ENCODE data around the gene CPVL.
"Not testable (repeated sequence)": the region's sequence is repeated elsewhere in the genome, so short reads cannot be mapped to it uniquely, and the experiment has no call there.

The CPVL gene

DNA sequence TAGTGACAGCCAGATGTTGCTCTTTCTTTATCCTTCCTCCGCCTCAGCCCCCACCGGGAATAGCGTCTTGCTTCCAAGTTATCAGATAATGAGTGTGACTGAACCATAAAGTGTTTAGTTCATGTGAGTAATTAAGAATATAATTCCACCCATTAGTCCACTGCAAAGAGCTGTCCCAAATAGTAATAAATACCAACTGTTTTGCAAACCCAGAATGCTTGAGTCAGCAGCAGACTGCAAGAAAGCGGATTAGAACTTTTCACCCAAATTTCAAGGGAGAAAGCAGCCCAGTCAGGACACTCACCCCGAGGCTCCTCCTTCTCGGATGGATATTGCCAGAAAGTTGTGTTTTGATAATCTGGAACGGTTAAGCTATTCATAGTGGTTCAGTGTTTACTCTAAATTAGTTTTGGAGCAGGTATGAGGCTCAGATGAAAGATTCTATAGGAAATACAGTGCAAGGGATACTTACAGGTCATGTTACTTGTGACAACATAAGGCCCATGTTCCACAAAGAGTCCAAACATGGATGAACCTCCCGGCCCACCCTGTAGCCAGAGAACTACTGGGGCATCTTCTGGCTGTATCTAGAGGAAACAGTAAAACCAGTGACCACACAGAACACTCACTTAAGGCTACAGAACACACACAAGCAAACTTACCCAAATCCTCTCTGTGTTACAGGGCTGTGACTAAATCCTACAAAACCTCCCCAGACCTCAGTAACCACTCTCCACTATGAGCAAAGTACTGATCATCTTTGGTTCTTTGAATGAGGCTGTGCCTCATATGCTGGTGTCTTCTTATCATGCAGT, 50.5 kb downstream of the CPVL start:
- DNase-seq (ENCODE audit: insufficient read length, low spot score) = no peak

GRCh38 chr7:29093091-29093490, 53.2 kb downstream of the CPVL start:
- FAIRE-seq; DNase-seq (ENCODE audit: insufficient read length, low spot score): not testable (repeated sequence)

More for the DNA sequence above, 50.5 kb downstream of the CPVL start:
- FAIRE-seq = no peak

DNA sequence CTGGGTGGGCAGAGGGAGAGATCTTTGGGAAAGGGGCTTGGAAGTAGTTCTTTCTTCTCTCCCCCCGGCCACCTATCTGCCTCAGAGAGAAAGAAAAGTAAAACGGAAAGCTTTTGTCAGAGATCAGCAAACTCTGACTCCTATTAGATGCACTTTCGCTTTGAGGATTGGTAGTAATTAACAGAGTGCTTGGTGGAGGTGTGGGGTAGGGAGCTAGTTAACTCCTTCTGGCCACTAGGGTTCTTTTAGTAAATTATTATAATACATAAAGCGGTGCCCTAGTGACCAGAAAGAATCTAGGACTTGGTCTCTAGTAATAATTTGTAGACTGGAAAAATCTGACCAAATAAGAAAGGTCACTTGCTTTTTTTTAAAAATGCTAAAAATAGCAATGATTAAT, 54.6 kb downstream of the CPVL start:
- FAIRE-seq = peak; percentile 68
- peak; percentile 48 for DNase-seq (ENCODE audit: insufficient read length, low spot score)

DNA sequence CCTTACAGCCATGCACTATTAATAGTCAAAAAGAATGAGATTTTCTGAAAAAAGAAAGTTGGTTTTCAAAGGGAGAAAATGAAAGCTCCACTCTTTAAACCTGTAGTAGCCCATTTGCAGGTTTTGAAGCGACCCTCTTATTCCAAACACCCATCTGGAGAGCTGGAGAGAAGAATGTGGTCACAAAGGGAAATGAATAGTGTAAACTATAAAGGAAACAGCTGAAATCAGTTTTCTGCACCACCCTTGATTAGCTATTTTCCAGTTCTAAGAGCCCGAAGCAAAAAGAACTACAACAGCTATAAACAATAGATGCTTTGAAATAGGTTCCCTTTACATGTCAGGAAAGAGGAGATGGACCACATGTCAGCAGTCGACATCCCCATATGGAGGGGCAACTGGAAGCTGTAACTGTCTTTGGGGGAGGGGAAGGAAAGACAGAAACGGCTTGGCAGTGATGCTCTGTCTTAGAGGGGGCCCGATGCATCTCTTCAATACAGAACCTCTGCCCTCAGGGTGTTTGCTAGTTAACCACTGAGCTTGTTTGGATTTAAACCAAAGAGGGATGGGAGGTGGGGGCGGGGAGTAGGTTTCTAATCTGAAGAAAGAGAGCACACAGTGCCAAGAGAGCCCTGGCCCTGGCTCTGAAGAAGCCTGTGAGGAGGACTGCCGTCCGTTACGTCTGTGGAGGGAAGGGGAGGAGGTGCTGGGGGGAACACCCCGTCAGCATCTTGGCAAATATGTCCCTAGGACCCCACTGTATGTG, 55.3 kb downstream of the CPVL start:
- FAIRE-seq (no peak), DNase-seq (ENCODE audit: insufficient read length, low spot score) (no peak)

DNA sequence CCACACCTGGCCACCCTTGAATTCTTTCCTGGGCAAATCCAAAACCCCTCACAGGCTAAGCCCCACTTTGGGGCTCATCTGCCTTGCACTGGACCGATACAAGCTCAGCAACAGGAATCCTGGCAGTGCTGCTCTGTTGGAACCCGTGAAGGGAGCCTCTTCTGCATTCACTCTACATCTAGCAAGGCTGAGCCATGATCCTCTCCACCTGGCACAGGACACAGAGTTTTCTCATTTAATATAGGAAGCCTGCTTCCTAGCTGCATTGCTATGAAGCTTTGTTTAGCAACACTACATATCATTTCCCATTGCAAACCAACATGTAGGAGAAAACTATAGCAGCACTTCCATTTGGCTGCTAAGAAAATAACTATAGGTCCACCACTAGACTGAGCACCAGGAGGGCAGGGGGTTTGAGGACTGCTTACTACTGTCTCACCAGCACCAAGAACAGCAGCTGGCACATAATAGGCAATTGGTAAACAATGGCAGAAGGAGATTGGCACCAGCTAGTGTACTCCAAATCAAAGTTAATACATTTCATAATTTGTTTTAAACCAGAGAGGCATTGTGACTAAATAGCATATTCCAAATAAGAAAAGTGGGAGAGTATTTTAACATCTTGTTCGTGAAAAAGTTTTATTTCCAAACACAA, 56.1 kb downstream of the CPVL start:
- DNase-seq (ENCODE audit: insufficient read length, low spot score) (no peak), FAIRE-seq (no peak)

DNA sequence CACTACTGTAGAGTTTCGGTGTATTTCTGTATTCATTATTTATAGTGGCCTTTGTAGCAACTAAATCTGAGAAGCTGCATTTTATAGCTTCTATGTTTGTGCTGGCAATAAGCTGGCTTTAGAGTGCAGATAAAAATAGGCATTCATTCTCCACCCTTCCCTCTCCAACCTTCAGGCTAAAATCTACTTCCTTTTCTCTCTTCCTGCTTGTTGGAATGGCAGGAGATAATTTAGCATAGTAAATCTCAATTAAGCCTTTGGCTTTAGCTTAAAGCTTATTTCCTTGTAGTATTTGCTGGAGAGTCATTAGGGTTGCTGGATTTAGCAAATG, 58.5 kb downstream of the CPVL start:
- DNase-seq (ENCODE audit: insufficient read length, low spot score) = no peak

GRCh38 chr7:29086545-29086944, 59.8 kb downstream of the CPVL start:
- FAIRE-seq = no peak
- DNase-seq (ENCODE audit: insufficient read length, low spot score) = no peak

More for the DNA sequence above, 58.5 kb downstream of the CPVL start:
- no peak for FAIRE-seq

GRCh38 chr7:29084832-29085231, 61.5 kb downstream of the CPVL start:
- DNase-seq (ENCODE audit: insufficient read length, low spot score) (no peak), FAIRE-seq (peak; percentile 56)

DNA sequence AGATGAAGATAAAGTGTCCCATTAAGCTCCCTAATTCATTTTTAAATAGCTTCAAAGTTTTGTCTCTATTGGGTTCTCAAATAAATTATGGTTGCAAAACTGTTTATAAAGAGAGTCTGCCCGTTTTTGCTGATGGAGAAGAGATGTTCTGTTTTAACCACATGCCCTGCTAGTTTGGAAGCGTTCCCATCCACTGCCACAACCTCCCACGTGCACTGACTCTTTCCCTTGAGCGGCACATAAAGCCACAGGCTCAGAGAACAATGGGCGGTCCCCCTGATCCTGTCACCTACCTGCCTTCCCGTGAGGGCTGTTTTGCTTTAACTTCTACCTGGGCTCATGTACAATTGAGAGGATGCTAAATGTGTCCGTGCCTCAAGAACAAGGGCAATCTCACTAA, 65.5 kb downstream of the CPVL start:
- DNase-seq (ENCODE audit: insufficient read length, low spot score) (no peak), FAIRE-seq (no peak)

- FAIRE-seq (no peak), DNase-seq (ENCODE audit: insufficient read length, low spot score) (no peak)
Measured at GRCh38 chr7:29078311-29079260, 67.8 kb downstream of the CPVL start.

- FAIRE-seq (no peak), DNase-seq (ENCODE audit: insufficient read length, low spot score) (no peak)
Measured at GRCh38 chr7:29077854-29078253, 68.5 kb downstream of the CPVL start.

- no peak for DNase-seq (ENCODE audit: insufficient read length, low spot score)
- FAIRE-seq = no peak
Measured at GRCh38 chr7:29077176-29077575, 69.2 kb downstream of the CPVL start.

GRCh38 chr7:29076631-29077030, 69.7 kb downstream of the CPVL start:
- DNase-seq (ENCODE audit: insufficient read length, low spot score) = no peak
- FAIRE-seq = no peak

DNA sequence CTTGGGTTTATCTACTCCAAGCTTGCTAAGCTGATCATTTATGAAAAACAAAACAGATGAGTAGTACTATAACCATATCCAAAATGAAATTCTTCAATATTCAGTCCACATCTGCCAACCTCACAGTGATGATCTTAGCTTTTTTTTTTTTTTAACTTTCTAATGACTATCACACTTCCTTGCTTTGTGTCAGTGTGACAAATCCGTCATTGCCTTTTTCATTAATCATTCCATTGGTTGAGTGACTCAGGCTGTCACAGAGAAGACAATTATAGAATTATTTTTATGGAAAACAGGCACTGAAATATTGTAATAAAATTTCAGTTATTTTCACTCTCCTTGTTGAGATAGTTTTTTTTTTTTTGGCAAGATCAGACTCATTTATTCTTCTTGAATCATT, 70.7 kb downstream of the CPVL start:
- FAIRE-seq (no peak), DNase-seq (ENCODE audit: insufficient read length, low spot score) (no peak)

DNA sequence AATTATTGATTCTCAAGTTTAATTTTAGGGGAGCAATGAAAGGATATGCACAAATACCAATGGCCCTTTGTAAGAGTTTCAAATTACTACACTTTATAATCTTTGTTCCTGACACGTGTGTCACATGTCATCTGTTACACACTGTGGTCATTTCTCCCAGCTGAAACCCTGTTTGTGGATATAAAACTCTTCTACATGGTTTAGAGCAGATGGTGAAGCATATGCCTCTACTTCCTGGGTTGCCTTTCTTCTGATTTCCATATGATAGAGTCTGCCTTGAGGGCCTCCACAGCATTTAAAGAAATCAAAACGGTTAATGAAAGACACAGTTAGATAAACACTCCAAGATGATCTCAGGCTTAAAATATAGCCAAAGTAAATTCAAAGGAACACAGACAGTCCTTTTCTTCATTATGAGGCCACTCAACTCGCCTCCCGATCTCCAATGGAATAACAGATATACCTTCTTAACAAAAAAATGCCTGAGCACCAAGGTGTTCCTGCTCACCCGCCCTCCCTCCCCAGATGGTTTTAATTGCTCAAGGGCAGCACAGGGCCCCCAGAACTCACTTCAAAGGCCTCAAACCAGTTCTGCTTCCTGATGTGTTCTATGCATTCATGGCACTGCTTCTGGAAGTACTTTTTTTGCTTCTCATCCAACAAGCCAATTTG, 75.0 kb downstream of the CPVL start:
- FAIRE-seq (no peak), DNase-seq (ENCODE audit: insufficient read length, low spot score) (no peak)

- FAIRE-seq = no peak
- DNase-seq (ENCODE audit: insufficient read length, low spot score) = no peak
Measured at GRCh38 chr7:29066641-29067040, 79.7 kb downstream of the CPVL start.

GRCh38 chr7:29065181-29065857, 81.0 kb downstream of the CPVL start:
- no peak for DNase-seq (ENCODE audit: insufficient read length, low spot score)
- FAIRE-seq = no peak

- DNase-seq (ENCODE audit: insufficient read length, low spot score) = no peak
- no peak for FAIRE-seq
Measured at GRCh38 chr7:29063872-29064271, 82.5 kb downstream of the CPVL start.

GRCh38 chr7:29063236-29063635, 83.1 kb downstream of the CPVL start:
- FAIRE-seq = no peak

More at GRCh38 chr7:29063236-29063635, 83.1 kb downstream of the CPVL start:
- no peak for DNase-seq (ENCODE audit: insufficient read length, low spot score)
